ENCODE data around the gene IVD. TPM values are rescaled to one million over a fixed set of nuclear protein-coding genes. Genes with fewer than 3 reads are reported as not detected.
A peak's percentile ranks its signal among the peaks of the same experiment; 100 is the strongest.

The IVD gene
- polyA plus RNA-seq, 1 donor (not counting 4 experiments of a cell fraction or from before 2014, with no cell fraction given): 13.0 TPM

- no peak for DNase-seq (ENCODE audit: low read depth, low spot score)
- Histone ChIP-seq H3K9ac (ENCODE audit: control insufficient read depth, extremely low read depth, insufficient read depth, low read length) (no peak overlapping the region), H3K4me1 (ENCODE audit: control insufficient read depth, extremely low read depth, insufficient read depth, low read length) (peaks cover 12% of the 10 kb centered on the region), H4K20me1 (ENCODE audit: control insufficient read depth, extremely low read depth, insufficient read depth, low read length) (no peaks in the 10 kb centered on the region), H2AFZ (ENCODE audit: control insufficient read depth, low read length) (peak overlapping the region; percentile 68), H3K27me3 (ENCODE audit: control insufficient read depth, extremely low read depth, insufficient read depth, low read length) (peaks cover 4% of the 10 kb centered on the region), H3K27ac (ENCODE audit: control insufficient read depth, insufficient read depth, low read length) (no peak overlapping the region), H3K9me3 (ENCODE audit: control insufficient read depth, low read depth, low read length) (no peaks in the 10 kb centered on the region), H3K36me3 (ENCODE audit: control insufficient read depth in 2 of 2, extremely low read depth in 1 of 2, insufficient read depth in 2 of 2, low read length in 2 of 2) (no peaks in the 10 kb centered on the region), H3K9me1 (ENCODE audit: control insufficient read depth, extremely low read depth, insufficient read depth, low read length) (no peaks in the 10 kb centered on the region), H3K79me2 (ENCODE audit: control insufficient read depth, insufficient read depth, low read length) (no peaks in the 10 kb centered on the region), H3K4me2 (ENCODE audit: control insufficient read depth, extremely low read depth, insufficient read depth, low read depth, low read length) (peak overlapping the region; percentile 69), H3K4me3 (ENCODE audit: control insufficient read depth in 2 of 3, extremely low read depth in 1 of 3, insufficient read depth in 2 of 3, low read depth in 1 of 3, low read length in 3 of 3) (no peak overlapping the region)
- no peak for FAIRE-seq
- dilution Hi-C loops (cut with MboI; ENCODE audit: extremely low pct_ligation_motif_present, low sequenced_read_pairs): no loop called here
- TF ChIP-seq EZH2 (IDR thresholded peaks at IDR 0.05; ENCODE audit: low read length) (no peak), CTCF (optimal IDR thresholded peaks at IDR 0.05 in 1 of 3, IDR thresholded peaks at IDR 0.05 in 1 of 3, conservative IDR thresholded peaks at IDR 0.05 in 1 of 3; ENCODE audit: extremely low read depth in 1 of 3, insufficient read depth in 2 of 3, low read length in 3 of 3) (no peak)
Observed at GRCh38 chr15:40367371-40367685, 38.3 kb upstream of the IVD start.

GRCh38 chr15:40367686-40368611, 37.6 kb upstream of the IVD start:
- Histone ChIP-seq H3K9me3 (ENCODE audit: control insufficient read depth, low read depth, low read length) (no peaks in the 10 kb centered on the region), H3K27me3 (ENCODE audit: control insufficient read depth, extremely low read depth, insufficient read depth, low read length) (peaks cover 4% of the 10 kb centered on the region), H3K4me1 (ENCODE audit: control insufficient read depth, extremely low read depth, insufficient read depth, low read length) (peaks cover 12% of the 10 kb centered on the region), H2AFZ (ENCODE audit: control insufficient read depth, low read length) (peak overlapping the region; percentile 68), H3K79me2 (ENCODE audit: control insufficient read depth, insufficient read depth, low read length) (no peaks in the 10 kb centered on the region), H4K20me1 (ENCODE audit: control insufficient read depth, extremely low read depth, insufficient read depth, low read length) (no peaks in the 10 kb centered on the region), H3K27ac (ENCODE audit: control insufficient read depth, insufficient read depth, low read length) (no peak overlapping the region), H3K4me2 (ENCODE audit: control insufficient read depth, extremely low read depth, insufficient read depth, low read depth, low read length) (peak overlapping the region; percentile 69), H3K36me3 (ENCODE audit: control insufficient read depth in 2 of 2, extremely low read depth in 1 of 2, insufficient read depth in 2 of 2, low read length in 2 of 2) (no peaks in the 10 kb centered on the region), H3K9me1 (ENCODE audit: control insufficient read depth, extremely low read depth, insufficient read depth, low read length) (no peaks in the 10 kb centered on the region), H3K4me3 (ENCODE audit: control insufficient read depth in 2 of 3, extremely low read depth in 1 of 3, insufficient read depth in 2 of 3, low read depth in 1 of 3, low read length in 3 of 3) (no peak overlapping the region), H3K9ac (ENCODE audit: control insufficient read depth, extremely low read depth, insufficient read depth, low read length) (no peak overlapping the region)
- peak; percentile 71 for DNase-seq (ENCODE audit: low read depth, low spot score)
- FAIRE-seq: no peak
- dilution Hi-C loops (cut with MboI; ENCODE audit: extremely low pct_ligation_motif_present, low sequenced_read_pairs): no loop called here
- TF ChIP-seq EZH2 (IDR thresholded peaks at IDR 0.05; ENCODE audit: low read length): no peak
- TF ChIP-seq CTCF (optimal IDR thresholded peaks at IDR 0.05 in 1 of 3, IDR thresholded peaks at IDR 0.05 in 1 of 3, conservative IDR thresholded peaks at IDR 0.05 in 1 of 3; ENCODE audit: extremely low read depth in 1 of 3, insufficient read depth in 2 of 3, low read length in 3 of 3): peak; percentile 68 to 75 (median 71)

Measured in keratinocyte (primary cell).